Upper lobe of left lung (tissue), 6 donors: Measurements from ENCODE around the gene ADCK2. TPM values are rescaled to one million over a fixed set of nuclear protein-coding genes. Genes with fewer than 3 reads are reported as not detected.
"Not testable (repeated sequence)": the region's sequence is repeated elsewhere in the genome, so short reads cannot be mapped to it uniquely, and the experiment has no call there.

Experiments used
- ATAC-seq, 2 donors: fragments of 200-7000 bp; cut with Tn5 transposase; one replicate each; pipeline ENCODE4 v1.9.1; 2022; ENCODE audit warnings: mild to moderate bottlenecking in 2 of 2, moderate library complexity in 2 of 2; ENCODE audit not compliant: low FRiP score in 2 of 2
- DNase-seq, 2 donors: peaks; one replicate each; pipeline ENCODE4 v3.0.0-alpha.2; 2019 to 2020
- H3K27ac ChIP-seq, 4 donors: fragments of 200-600 bp; sonication (generic); one replicate each; pipeline ENCODE4 v1.5.1; 2016 to 2019
- H3K27me3 ChIP-seq, 4 donors: fragments of 200-600 bp; sonication (generic); one replicate each; pipeline ENCODE4 v1.5.1; 2017 to 2019
- H3K36me3 ChIP-seq, 4 donors: fragments of 200-600 bp; sonication (generic); one replicate each; pipeline ENCODE4 v1.5.1; 2016 to 2019
- H3K4me1 ChIP-seq, 4 donors: fragments of 200-600 bp; sonication (generic); one replicate each; pipeline ENCODE4 v1.5.1; 2018 to 2019
- H3K4me3 ChIP-seq, 4 donors: fragments of 200-600 bp; sonication (generic); one replicate each; pipeline ENCODE4 v1.5.1; 2017 to 2019; ENCODE audit warnings: mild to moderate bottlenecking in 2 of 4, moderate library complexity in 1 of 4
- H3K9me3 ChIP-seq, 4 donors: fragments of 200-600 bp; sonication (generic); one replicate each; pipeline ENCODE4 v1.5.1; 2018 to 2019
- EP300 ChIP-seq, 4 donors: sonication (generic); formaldehyde crosslinking; IDR thresholded peaks; one replicate each; pipeline ENCODE4 v1.5.1; 2017; ENCODE audit warnings: antibody characterized with exemption in 4 of 4, control low read depth in 2 of 4
- POLR2A ChIP-seq, 4 donors: fragments of 450-650 bp; IDR thresholded peaks; one replicate each; pipeline ENCODE4 v1.5.1; 2016 to 2017; ENCODE audit warnings: antibody characterized with exemption in 4 of 4, mild to moderate bottlenecking in 2 of 4
- POLR2AphosphoS5 ChIP-seq, 2 donors: sonication (generic); formaldehyde crosslinking; IDR thresholded peaks; one replicate each; pipeline ENCODE4 v1.5.1; 2017; ENCODE audit warnings: antibody characterized with exemption in 2 of 2
- WGBS, 2 donors: methylation state at CpG; one replicate each; pipeline ENCODE4 v1.1.5; 2017 to 2018; 5-methylcytosine and 5-hydroxymethylcytosine counted together
- total RNA-seq, 6 donors: library from RNA; depleted of rRNA in 4 of 6; stranded (reverse); fragments of >200 nt in 4 of 6; gene quantifications; one replicate each; pipeline versions ENCODE4 v1.1.0 to v1.2.1, GENCODE V29; 2016 to 2021
- TF ChIP-seq, protein P1 (sequence below), 6 experiments: fragments of 450-650 bp in 4 of 6; fragments of 200-600 bp in 2 of 6; sonication (generic) in 2 of 6; IDR thresholded peaks; one replicate each; pipeline ENCODE4 v1.5.1; 2016 to 2019; ENCODE audit warnings: antibody characterized with exemption in 6 of 6
- donor health status: DM: no; HTN: no; CAD: no; lungs with moderate emphysema.
- donor health status: DM: no; HTN: yes; CAD: no; lungs with severe emphysema.

Gene ADCK2
- total RNA-seq, 6 donors from 2014 or later: 19.4 to 39.8 (median 30.0) TPM

DNA sequence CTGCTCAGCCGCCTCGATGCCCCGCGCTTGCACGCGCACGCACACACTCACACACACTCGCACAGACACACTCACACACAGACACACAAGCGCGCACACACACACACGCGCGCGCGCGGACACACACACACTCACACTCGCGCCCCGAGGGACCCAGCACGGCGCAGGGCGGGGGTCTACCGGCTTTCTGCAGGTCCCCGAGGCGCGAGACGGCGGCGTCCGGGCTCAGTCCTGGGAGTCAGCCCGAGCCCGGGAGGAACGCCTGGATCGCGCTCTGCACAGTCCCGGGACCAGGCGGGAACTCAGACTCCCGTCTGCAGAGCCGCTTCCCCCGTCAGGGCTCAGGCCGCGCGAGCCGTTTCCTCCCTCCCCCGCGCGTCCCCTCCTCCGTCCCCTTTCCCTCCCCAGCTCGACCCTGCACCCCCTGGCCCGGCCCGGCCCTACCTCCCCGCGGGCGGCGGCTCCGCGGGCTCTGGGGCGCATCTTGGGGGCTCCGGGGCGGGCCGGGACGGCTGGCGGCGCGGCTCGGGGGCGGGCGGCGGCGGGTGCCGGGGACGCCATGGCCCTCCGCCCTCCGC lies 32.6 kb upstream of the ADCK2 start:
- H3K4me1 ChIP-seq: peaks cover 18 to 31% (median 26%) of the 10 kb centered on the region in 4 donors
- DNase-seq (peak in 1 of 2 donors; percentile 88), ATAC-seq (peak; percentile 19 to 25)
- peak overlapping the region; percentile 75 to 86 (median 80) for H3K27ac ChIP-seq
- WGBS, 2 donors: 2 to 4% methylated on average over 8 to 33 of the region's 74 CpGs
- peak overlapping the region; percentile 38 to 59 (median 53) for H3K4me3 ChIP-seq
- H3K27me3 ChIP-seq: peaks cover 0 to 18% (median 7%) of the 10 kb centered on the region in 4 donors
- TF ChIP-seq EP300 (IDR thresholded peaks at IDR 0.05): no peak
- TF ChIP-seq, protein P1, sequence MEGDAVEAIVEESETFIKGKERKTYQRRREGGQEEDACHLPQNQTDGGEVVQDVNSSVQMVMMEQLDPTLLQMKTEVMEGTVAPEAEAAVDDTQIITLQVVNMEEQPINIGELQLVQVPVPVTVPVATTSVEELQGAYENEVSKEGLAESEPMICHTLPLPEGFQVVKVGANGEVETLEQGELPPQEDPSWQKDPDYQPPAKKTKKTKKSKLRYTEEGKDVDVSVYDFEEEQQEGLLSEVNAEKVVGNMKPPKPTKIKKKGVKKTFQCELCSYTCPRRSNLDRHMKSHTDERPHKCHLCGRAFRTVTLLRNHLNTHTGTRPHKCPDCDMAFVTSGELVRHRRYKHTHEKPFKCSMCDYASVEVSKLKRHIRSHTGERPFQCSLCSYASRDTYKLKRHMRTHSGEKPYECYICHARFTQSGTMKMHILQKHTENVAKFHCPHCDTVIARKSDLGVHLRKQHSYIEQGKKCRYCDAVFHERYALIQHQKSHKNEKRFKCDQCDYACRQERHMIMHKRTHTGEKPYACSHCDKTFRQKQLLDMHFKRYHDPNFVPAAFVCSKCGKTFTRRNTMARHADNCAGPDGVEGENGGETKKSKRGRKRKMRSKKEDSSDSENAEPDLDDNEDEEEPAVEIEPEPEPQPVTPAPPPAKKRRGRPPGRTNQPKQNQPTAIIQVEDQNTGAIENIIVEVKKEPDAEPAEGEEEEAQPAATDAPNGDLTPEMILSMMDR (IDR thresholded peaks at IDR 0.05): no peak
- TF ChIP-seq POLR2A (IDR thresholded peaks at IDR 0.05): no peak
- no peak for TF ChIP-seq POLR2AphosphoS5 (IDR thresholded peaks at IDR 0.05)
- no peaks in the 10 kb centered on the region for H3K36me3 ChIP-seq
- H3K9me3 ChIP-seq: no peaks in the 10 kb centered on the region

DNA sequence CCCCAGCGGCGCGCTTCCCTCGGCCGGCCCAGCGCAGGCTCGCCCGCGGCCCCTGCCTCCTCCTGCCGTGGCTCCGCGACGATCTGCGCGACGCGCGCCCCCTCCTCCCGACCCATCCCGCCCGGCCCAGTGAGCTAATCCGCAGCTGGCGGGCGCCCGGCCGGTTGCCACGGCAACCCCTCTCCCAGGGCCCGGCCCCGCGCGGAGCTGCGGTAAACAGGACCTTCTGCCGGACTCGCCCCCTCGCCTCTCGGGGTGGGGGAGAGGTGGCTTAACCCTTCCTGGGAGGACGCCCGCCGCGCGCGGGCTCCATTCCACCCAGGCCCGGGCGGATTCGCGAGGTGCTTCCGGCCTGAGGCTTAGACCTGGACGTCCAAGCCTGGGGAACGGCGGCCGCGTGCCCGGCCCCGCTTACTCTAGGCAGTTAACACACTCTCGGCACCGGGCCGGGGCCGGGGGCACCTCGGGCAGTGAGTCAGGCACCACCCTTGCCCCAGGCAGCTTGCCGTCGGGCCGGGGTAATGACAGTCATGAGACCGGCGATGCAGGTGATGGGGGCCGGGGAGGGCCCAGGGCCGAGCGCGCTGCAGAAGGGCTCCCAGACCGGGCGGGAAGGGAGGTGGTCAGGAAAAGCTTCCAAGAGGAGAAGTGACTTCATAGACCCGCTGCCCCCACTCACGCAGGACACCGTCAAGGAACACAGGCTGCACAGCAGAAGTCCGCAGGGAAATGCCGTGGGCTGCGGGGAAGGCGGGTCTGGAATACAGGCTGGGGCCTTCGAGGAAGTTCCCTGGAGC lies 31.8 kb upstream of the ADCK2 start, which contains the start of gene DENND2A:
DENND2A (minus strand) TSS at position 87 of the 797 bp plus-strand sequence. CDS start 38,416 bp downstream, outside the sequence.
- DNase-seq: peak; percentile 39 to 94
- Histone ChIP-seq H3K27me3 (peaks cover 0 to 18% (median 7%) of the 10 kb centered on the region in 4 donors), H3K36me3 (no peaks in the 10 kb centered on the region), H3K27ac (peak within 1 kb of the TSS; percentile 75 to 86 (median 80)), H3K9me3 (no peaks in the 10 kb centered on the region), H3K4me1 (peaks cover 18 to 29% (median 24%) of the 10 kb centered on the region in 4 donors), H3K4me3 (peak within 1 kb of the TSS; percentile 38 to 59 (median 53))
- WGBS, 2 donors: 24 to 46% methylated on average over 8 to 23 of the region's 78 CpGs
- TF ChIP-seq, protein P1 (IDR thresholded peaks at IDR 0.05): no peak
- TF ChIP-seq POLR2AphosphoS5 (IDR thresholded peaks at IDR 0.05): peak in 1 of 2 donors; percentile 29
- peak in 1 of 2 donors; percentile 79 for ATAC-seq

DNA sequence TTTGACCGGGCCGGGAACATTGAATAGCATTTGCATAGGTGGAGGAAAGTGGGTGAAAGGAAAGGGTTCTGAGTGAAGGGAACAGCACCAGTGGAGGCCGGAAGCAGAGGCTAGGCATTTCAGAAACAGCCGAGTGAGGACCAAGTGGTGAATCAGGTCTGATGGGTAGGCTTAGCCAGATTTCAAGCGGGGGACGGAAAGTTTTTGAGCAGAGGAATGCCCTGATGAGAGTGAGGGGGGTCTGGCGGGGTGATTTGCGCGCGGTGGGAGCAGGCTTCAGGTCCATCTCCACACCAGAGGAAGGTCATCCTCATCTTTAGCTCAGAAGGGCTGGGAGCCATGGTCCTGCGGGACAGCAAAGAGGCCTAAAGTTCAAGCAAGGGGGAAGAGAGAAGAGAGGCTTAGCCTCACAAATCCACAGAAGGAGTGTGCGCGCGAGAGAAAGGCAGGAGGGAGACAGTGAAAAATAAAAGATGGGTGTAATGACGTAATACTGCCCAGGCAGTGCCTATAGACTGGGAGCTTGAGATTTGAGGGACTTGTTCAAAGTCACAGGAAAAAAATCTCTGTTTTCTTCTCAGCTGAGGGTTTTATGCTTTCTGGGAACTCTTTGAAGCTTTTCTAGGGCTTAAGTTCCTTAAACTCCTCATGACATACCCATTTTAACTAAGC lies 31.1 kb upstream of the ADCK2 start:
- peaks cover 18 to 27% (median 24%) of the 10 kb centered on the region in 4 donors for H3K4me1 ChIP-seq
- H3K27me3 ChIP-seq: peaks cover 0 to 18% (median 7%) of the 10 kb centered on the region in 4 donors
- DNase-seq (no peak), ATAC-seq (peak in 1 of 2 donors; percentile 2)
- no peaks in the 10 kb centered on the region for H3K9me3 ChIP-seq
- H3K27ac ChIP-seq: peak overlapping the region; percentile 75 to 85 (median 80)
- WGBS, 2 donors: 60 to 70% methylated on average over 15 of the region's 15 CpGs
- H3K4me3 ChIP-seq: peak overlapping the region in 3 of 4 donors; percentile 51 to 59 (median 55)
- TF ChIP-seq, protein P1 (IDR thresholded peaks at IDR 0.05): no peak
- TF ChIP-seq POLR2A (IDR thresholded peaks at IDR 0.05) (no peak), POLR2AphosphoS5 (IDR thresholded peaks at IDR 0.05) (no peak), EP300 (IDR thresholded peaks at IDR 0.05) (no peak)
- no peaks in the 10 kb centered on the region for H3K36me3 ChIP-seq

DNA sequence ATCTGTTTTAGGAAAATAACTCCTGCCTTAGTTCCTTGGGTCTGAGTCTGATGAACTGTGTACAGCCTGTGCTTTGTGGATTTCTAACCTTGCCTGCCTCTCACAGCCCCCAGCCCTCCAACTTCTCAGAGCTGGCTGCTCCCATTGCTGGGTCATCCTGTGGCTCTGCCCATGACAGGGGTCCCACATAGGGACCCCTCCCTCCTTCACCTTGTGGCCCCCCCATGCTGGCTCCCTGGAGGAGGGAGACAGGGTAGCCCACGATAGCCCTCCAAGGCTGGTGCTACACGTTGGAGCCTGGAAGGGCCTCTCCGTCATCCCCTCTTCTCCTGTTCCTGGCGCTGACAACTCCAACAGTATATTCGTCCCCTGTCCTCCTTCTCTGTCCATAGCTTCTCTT lies 29.3 kb upstream of the ADCK2 start:
- 85 to 88% methylated on average over 5 of the region's 5 CpGs for WGBS, 2 donors
- Histone ChIP-seq H3K27me3 (peaks cover 0 to 18% (median 7%) of the 10 kb centered on the region in 4 donors), H3K27ac (no peak overlapping the region), H3K36me3 (no peaks in the 10 kb centered on the region), H3K4me3 (no peak overlapping the region), H3K4me1 (peaks cover 16 to 24% (median 19%) of the 10 kb centered on the region in 4 donors), H3K9me3 (no peaks in the 10 kb centered on the region)
- no peak for ATAC-seq
- TF ChIP-seq POLR2A (IDR thresholded peaks at IDR 0.05) (no peak), POLR2AphosphoS5 (IDR thresholded peaks at IDR 0.05) (no peak)
- DNase-seq: no peak

DNA sequence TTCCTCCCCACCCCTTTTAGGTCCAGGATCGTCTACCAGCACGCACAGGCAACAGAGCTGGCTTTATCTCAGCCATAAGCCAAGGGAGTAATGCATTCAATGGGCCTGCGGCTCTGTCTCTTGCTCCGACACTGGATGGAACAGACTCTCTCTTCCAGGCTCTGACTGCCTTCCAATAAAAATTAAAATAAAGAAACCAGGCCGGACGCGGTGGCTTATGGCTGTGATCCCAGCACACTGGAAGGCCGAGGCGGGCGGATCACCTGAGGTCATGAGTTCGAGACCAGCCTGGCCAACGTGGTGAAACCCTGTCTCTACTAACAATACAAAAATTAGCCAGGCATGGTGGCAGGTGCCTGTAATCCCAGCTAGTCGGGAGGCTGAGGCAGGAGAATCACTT lies 28.0 kb upstream of the ADCK2 start:
- not testable (repeated sequence) for H3K9me3 ChIP-seq, H3K27ac ChIP-seq, ATAC-seq, H3K4me3 ChIP-seq, H3K36me3 ChIP-seq
- Histone ChIP-seq H3K27me3 (peaks cover 0 to 15% (median 6%) of the 10 kb centered on the region in 4 donors), H3K4me1 (peaks cover 12 to 17% (median 14%) of the 10 kb centered on the region in 4 donors)
- WGBS, 2 donors: 91 to 95% methylated on average over 13 of the region's 13 CpGs
- peak in 1 of 2 donors; percentile 11 for DNase-seq
